ENCODE data around the gene XPOT. TPM values are rescaled to one million over a fixed set of nuclear protein-coding genes. Genes with fewer than 3 reads are reported as not detected.
A peak's percentile ranks its signal among the peaks of the same experiment; 100 is the strongest.

XPOT gene
- total RNA-seq, 1 donor from 2014 or later, result 119 TPM

GRCh38 chr12:64395739-64396138 lies 8.5 kb upstream of the XPOT start:
- no peaks in the 10 kb centered on the region for H3K9me3 Mint-ChIP-seq
- H3K36me3 Mint-ChIP-seq (ENCODE audit: low read depth), result no peaks in the 10 kb centered on the region
- no peak for DNase-seq (ENCODE audit: low spot score)
- no peak overlapping the region for H3K4me3 Mint-ChIP-seq (ENCODE audit: low read depth)
- peaks cover 9% of the 10 kb centered on the region for H3K4me1 Mint-ChIP-seq (ENCODE audit: low read depth)
- peaks cover 12% of the 10 kb centered on the region for H3K27me3 Mint-ChIP-seq (ENCODE audit: low read depth)
- intact Hi-C loops (cut with micrococcal nuclease), result no loop called here
- H3K27ac Mint-ChIP-seq, result no peak overlapping the region

GRCh38 chr12:64400041-64400440 lies 4.2 kb upstream of the XPOT start:
- peaks cover 3% of the 10 kb centered on the region for H3K27me3 Mint-ChIP-seq (ENCODE audit: low read depth)
- DNase-seq (ENCODE audit: low spot score), result no peak

GRCh38 chr12:64402181-64402580 lies 2.0 kb upstream of the XPOT start:
- H3K27ac Mint-ChIP-seq, result no peak overlapping the region
- H3K4me1 Mint-ChIP-seq (ENCODE audit: low read depth), result peaks cover 24% of the 10 kb centered on the region
- intact Hi-C loops (cut with micrococcal nuclease), result loop anchor here (5.0 to 10.0 kb wide), 4 partner anchors 180 to 617 kb away; partner anchors contain the start of genes KICS2 and SRGAP1
- no peaks in the 10 kb centered on the region for H3K9me3 Mint-ChIP-seq
- H3K4me3 Mint-ChIP-seq (ENCODE audit: low read depth), result no peak overlapping the region
- peaks cover 3% of the 10 kb centered on the region for H3K27me3 Mint-ChIP-seq (ENCODE audit: low read depth)
- H3K36me3 Mint-ChIP-seq (ENCODE audit: low read depth), result peaks cover 7% of the 10 kb centered on the region
- DNase-seq (ENCODE audit: low spot score), result no peak

More at GRCh38 chr12:64400041-64400440, 4.2 kb upstream of the XPOT start:
- Mint-ChIP-seq H3K36me3 (ENCODE audit: low read depth) (peaks cover under 1% of the 10 kb centered on the region), H3K4me1 (ENCODE audit: low read depth) (peaks cover 11% of the 10 kb centered on the region), H3K27ac (no peak overlapping the region), H3K4me3 (ENCODE audit: low read depth) (no peak overlapping the region), H3K9me3 (no peaks in the 10 kb centered on the region)
- intact Hi-C loops (cut with micrococcal nuclease), result loop anchor here (5.0 to 10.0 kb wide), 4 partner anchors 178 to 615 kb away; partner anchors contain the start of genes KICS2 and SRGAP1

GRCh38 chr12:64404470-64405256 lies 471 bp downstream of the XPOT start:
- DNase-seq (ENCODE audit: low spot score), result peak; percentile 43
- peak overlapping the region; percentile 97 for H3K27ac Mint-ChIP-seq
- H3K27me3 Mint-ChIP-seq (ENCODE audit: low read depth), result no peaks in the 10 kb centered on the region
- H3K36me3 Mint-ChIP-seq (ENCODE audit: low read depth), result peaks cover 14% of the 10 kb centered on the region
- H3K4me1 Mint-ChIP-seq (ENCODE audit: low read depth), result peaks cover 30% of the 10 kb centered on the region
- H3K4me3 Mint-ChIP-seq (ENCODE audit: low read depth), result peak overlapping the region; percentile 93
- no peaks in the 10 kb centered on the region for H3K9me3 Mint-ChIP-seq
- intact Hi-C loops (cut with micrococcal nuclease), result loop anchor here (1.0 to 10.0 kb wide), 7 partner anchors 19 to 620 kb away; partner anchors contain the start of genes GNS, KICS2, SRGAP1 and TBK1

GRCh38 chr12:64407342-64408223 lies 3.4 kb downstream of the XPOT start:
- intact Hi-C loops (cut with micrococcal nuclease), result loop anchor here (10.0 kb wide), 1 partner anchor 623 kb away; no protein-coding TSS in a partner anchor
- Mint-ChIP-seq H3K36me3 (ENCODE audit: low read depth) (peaks cover 39% of the 10 kb centered on the region), H3K4me1 (ENCODE audit: low read depth) (peaks cover 32% of the 10 kb centered on the region), H3K4me3 (ENCODE audit: low read depth) (no peak overlapping the region), H3K27ac (peak overlapping the region; percentile 39), H3K9me3 (no peaks in the 10 kb centered on the region), H3K27me3 (ENCODE audit: low read depth) (no peaks in the 10 kb centered on the region)
- no peak for DNase-seq (ENCODE audit: low spot score)

GRCh38 chr12:64411427-64411826 lies 7.2 kb downstream of the XPOT start:
- intact Hi-C loops (cut with micrococcal nuclease), result no loop called here

GRCh38 chr12:64412459-64412858 lies 8.3 kb downstream of the XPOT start:
- H3K9me3 Mint-ChIP-seq, result no peaks in the 10 kb centered on the region
- no peaks in the 10 kb centered on the region for H3K27me3 Mint-ChIP-seq (ENCODE audit: low read depth)
- intact Hi-C loops (cut with micrococcal nuclease), result no loop called here
- peak overlapping the region; percentile 17 for H3K27ac Mint-ChIP-seq
- H3K4me1 Mint-ChIP-seq (ENCODE audit: low read depth), result peaks cover 26% of the 10 kb centered on the region
- H3K4me3 Mint-ChIP-seq (ENCODE audit: low read depth), result no peak overlapping the region
- DNase-seq (ENCODE audit: low spot score), result no peak
- H3K36me3 Mint-ChIP-seq (ENCODE audit: low read depth), result peaks cover 68% of the 10 kb centered on the region

More at GRCh38 chr12:64411427-64411826, 7.2 kb downstream of the XPOT start:
- Mint-ChIP-seq H3K36me3 (ENCODE audit: low read depth) (peaks cover 63% of the 10 kb centered on the region), H3K27ac (no peak overlapping the region), H3K4me1 (ENCODE audit: low read depth) (peaks cover 31% of the 10 kb centered on the region), H3K4me3 (ENCODE audit: low read depth) (no peak overlapping the region), H3K27me3 (ENCODE audit: low read depth) (no peaks in the 10 kb centered on the region), H3K9me3 (no peaks in the 10 kb centered on the region)
- DNase-seq (ENCODE audit: low spot score), result no peak

GRCh38 chr12:64413884-64414283 lies 9.7 kb downstream of the XPOT start:
- Mint-ChIP-seq H3K4me1 (ENCODE audit: low read depth) (peaks cover 30% of the 10 kb centered on the region), H3K27ac (no peak overlapping the region), H3K9me3 (no peaks in the 10 kb centered on the region), H3K4me3 (ENCODE audit: low read depth) (no peak overlapping the region), H3K27me3 (ENCODE audit: low read depth) (no peaks in the 10 kb centered on the region), H3K36me3 (ENCODE audit: low read depth) (peaks cover 77% of the 10 kb centered on the region)
- DNase-seq (ENCODE audit: low spot score), result no peak
- intact Hi-C loops (cut with micrococcal nuclease), result no loop called here

GRCh38 chr12:64418209-64418608 lies 14.0 kb downstream of the XPOT start:
- DNase-seq (ENCODE audit: low spot score), result no peak
- Mint-ChIP-seq H3K36me3 (ENCODE audit: low read depth) (peaks cover 80% of the 10 kb centered on the region), H3K4me1 (ENCODE audit: low read depth) (peaks cover 17% of the 10 kb centered on the region), H3K9me3 (no peaks in the 10 kb centered on the region), H3K27me3 (ENCODE audit: low read depth) (no peaks in the 10 kb centered on the region), H3K4me3 (ENCODE audit: low read depth) (no peak overlapping the region), H3K27ac (peak overlapping the region; percentile 72)
- intact Hi-C loops (cut with micrococcal nuclease), result no loop called here

- intact Hi-C loops (cut with micrococcal nuclease), result no loop called here
- H3K27ac Mint-ChIP-seq, result peak overlapping the region; percentile 55
- no peaks in the 10 kb centered on the region for H3K9me3 Mint-ChIP-seq
- H3K4me3 Mint-ChIP-seq (ENCODE audit: low read depth), result no peak overlapping the region
- H3K27me3 Mint-ChIP-seq (ENCODE audit: low read depth), result no peaks in the 10 kb centered on the region
- H3K36me3 Mint-ChIP-seq (ENCODE audit: low read depth), result peaks cover 82% of the 10 kb centered on the region
- peaks cover 17% of the 10 kb centered on the region for H3K4me1 Mint-ChIP-seq (ENCODE audit: low read depth)
- no peak for DNase-seq (ENCODE audit: low spot score)
Observed at GRCh38 chr12:64419696-64420095, 15.5 kb downstream of the XPOT start.

- no peak overlapping the region for H3K4me3 Mint-ChIP-seq (ENCODE audit: low read depth)
- H3K36me3 Mint-ChIP-seq (ENCODE audit: low read depth), result peaks cover 89% of the 10 kb centered on the region
- H3K4me1 Mint-ChIP-seq (ENCODE audit: low read depth), result peaks cover 2% of the 10 kb centered on the region
- H3K27me3 Mint-ChIP-seq (ENCODE audit: low read depth), result no peaks in the 10 kb centered on the region
- intact Hi-C loops (cut with micrococcal nuclease), result no loop called here
- H3K9me3 Mint-ChIP-seq, result no peaks in the 10 kb centered on the region
- H3K27ac Mint-ChIP-seq, result no peak overlapping the region
- no peak for DNase-seq (ENCODE audit: low spot score)
Observed at GRCh38 chr12:64427988-64428387, 23.8 kb downstream of the XPOT start.

- Mint-ChIP-seq H3K27ac (no peak overlapping the region), H3K36me3 (ENCODE audit: low read depth) (peaks cover 87% of the 10 kb centered on the region), H3K4me3 (ENCODE audit: low read depth) (no peak overlapping the region), H3K27me3 (ENCODE audit: low read depth) (no peaks in the 10 kb centered on the region), H3K4me1 (ENCODE audit: low read depth) (peaks cover 2% of the 10 kb centered on the region), H3K9me3 (no peaks in the 10 kb centered on the region)
- no peak for DNase-seq (ENCODE audit: low spot score)
- intact Hi-C loops (cut with micrococcal nuclease), result no loop called here
Observed at GRCh38 chr12:64428956-64429355, 24.8 kb downstream of the XPOT start.
